Osteoblast (primary cell): ENCODE results near the gene CSTB. TPM values are rescaled to one million over a fixed set of nuclear protein-coding genes. Genes with fewer than 3 reads are reported as not detected.

ENCODE experiments used
- DNase-seq: peaks from one replicate; pipeline ENCODE4 v3.0.0; 2011; ENCODE audit warnings: low spot score, mixed read lengths; ENCODE audit not compliant: insufficient read length; ENCODE audit errors: missing footprints
- H2AFZ ChIP-seq: 2 replicates; pipeline ENCODE4 v1.6.0; 2011; ENCODE audit warnings: mild to moderate bottlenecking, low read length
- H3K27ac ChIP-seq: 2 replicates; pipeline ENCODE4 v1.5.1; 2011; ENCODE audit warnings: mild to moderate bottlenecking, low read depth, low read length, moderate library complexity
- H3K27me3 ChIP-seq: 2 replicates; pipeline ENCODE4 v1.6.0; 2012; ENCODE audit warnings: mild to moderate bottlenecking, control low read depth, inconsistent platforms, low read length, moderate library complexity; ENCODE audit not compliant: insufficient read depth
- H3K36me3 ChIP-seq: 2 replicates; pipeline ENCODE4 v1.5.1; 2011; ENCODE audit warnings: mild to moderate bottlenecking, low read length, control low read depth, moderate library complexity; ENCODE audit not compliant: insufficient read depth
- H3K4me1 ChIP-seq: 2 replicates; pipeline ENCODE4 v1.5.1; 2011; ENCODE audit warnings: mild to moderate bottlenecking, low read length, control low read depth, moderate library complexity; ENCODE audit not compliant: insufficient read depth
- H3K4me2 ChIP-seq: 2 replicates; pipeline ENCODE4 v1.6.0; 2011; ENCODE audit warnings: mild to moderate bottlenecking, low read length; ENCODE audit not compliant: insufficient read depth
- H3K4me3 ChIP-seq: fragments of 200-600 bp; sonication (generic); 3 replicates; pipeline ENCODE4 v1.5.1; 2012; ENCODE audit warnings: mild to moderate bottlenecking, low read length, inconsistent platforms; ENCODE audit not compliant: insufficient read depth
- H3K79me2 ChIP-seq: 2 replicates; pipeline ENCODE4 v1.6.0; 2012; ENCODE audit warnings: mild to moderate bottlenecking, low read length, control low read depth, inconsistent platforms; ENCODE audit not compliant: insufficient read depth
- H3K9me3 ChIP-seq: 2 replicates; pipeline ENCODE4 v1.5.1; 2011; ENCODE audit warnings: low read depth, low read length, control low read depth
- H4K20me1 ChIP-seq: 2 replicates; pipeline ENCODE4 v1.6.0; 2012; ENCODE audit warnings: mild to moderate bottlenecking, low read length, control low read depth; ENCODE audit not compliant: insufficient read depth
- total RNA-seq: library from RNA; depleted of rRNA; stranded (reverse); fragments of >200 nt; gene quantifications from 2 replicates; pipeline ENCODE4 v1.2.3, GENCODE V29; 2012
- TF ChIP-seq, protein P1 (sequence below): IDR thresholded peaks from 2 replicates; pipeline ENCODE4 v1.5.1; 2011; ENCODE audit warnings: mild to moderate bottlenecking, low read depth, low read length, moderate library complexity; ENCODE audit errors: extremely low read depth

The CSTB gene
- total RNA-seq, 1 donor: 14.8 TPM

DNA sequence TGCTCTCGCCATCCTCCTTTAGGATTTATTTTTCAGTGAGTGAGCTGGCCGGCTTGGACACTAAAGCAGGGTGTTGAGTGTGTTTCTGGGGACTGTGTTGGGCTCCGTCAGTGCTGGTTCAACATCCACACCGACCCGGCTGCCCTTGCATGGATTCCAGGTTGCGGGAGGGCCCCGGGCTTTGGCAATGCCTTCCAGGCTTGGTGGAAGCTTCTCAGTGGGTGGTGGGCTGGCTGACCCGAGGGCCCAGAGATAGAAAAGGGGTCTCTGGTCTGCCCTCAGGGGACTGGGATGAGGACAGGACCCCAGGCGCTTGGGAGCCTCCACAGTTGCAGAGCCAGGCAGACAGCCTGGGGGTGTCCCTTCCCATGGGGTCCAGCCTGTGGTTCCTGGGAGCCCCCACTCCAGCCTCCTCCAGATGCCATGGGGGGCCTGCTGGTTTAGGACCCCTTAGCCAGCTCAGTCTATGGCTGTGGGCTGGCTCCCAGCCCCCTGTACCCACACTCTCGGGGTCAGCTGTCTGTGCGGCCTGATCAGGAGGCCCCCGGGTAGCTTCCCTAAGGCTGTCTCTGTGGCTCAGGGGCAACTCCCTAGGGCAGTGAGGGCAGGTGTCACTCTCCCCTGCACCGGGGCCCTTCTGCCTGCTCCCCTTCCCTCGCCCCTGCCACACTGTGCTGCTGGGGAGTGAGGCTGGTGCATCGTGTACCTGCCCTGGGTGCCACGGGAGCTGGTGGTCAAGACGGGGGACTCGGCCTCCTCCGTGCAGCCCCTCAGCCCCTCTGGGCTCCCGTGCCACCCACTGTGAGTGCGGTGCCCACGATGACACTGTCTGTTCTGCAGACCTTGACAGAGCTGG, 40.6 kb downstream of the CSTB start:
- Histone ChIP-seq H3K4me2 (peak overlapping the region; percentile 61), H3K79me2 (peaks cover 63% of the 10 kb centered on the region), H3K36me3 (peaks cover 5% of the 10 kb centered on the region), H3K9me3 (no peaks in the 10 kb centered on the region), H3K27me3 (no peaks in the 10 kb centered on the region), H3K4me1 (peaks cover 28% of the 10 kb centered on the region), H4K20me1 (peaks cover 61% of the 10 kb centered on the region), H2AFZ (no peak overlapping the region), H3K4me3 (no peak overlapping the region), H3K27ac (peak overlapping the region; percentile 63)
- DNase-seq: peak; percentile 69
- TF ChIP-seq, protein P1, sequence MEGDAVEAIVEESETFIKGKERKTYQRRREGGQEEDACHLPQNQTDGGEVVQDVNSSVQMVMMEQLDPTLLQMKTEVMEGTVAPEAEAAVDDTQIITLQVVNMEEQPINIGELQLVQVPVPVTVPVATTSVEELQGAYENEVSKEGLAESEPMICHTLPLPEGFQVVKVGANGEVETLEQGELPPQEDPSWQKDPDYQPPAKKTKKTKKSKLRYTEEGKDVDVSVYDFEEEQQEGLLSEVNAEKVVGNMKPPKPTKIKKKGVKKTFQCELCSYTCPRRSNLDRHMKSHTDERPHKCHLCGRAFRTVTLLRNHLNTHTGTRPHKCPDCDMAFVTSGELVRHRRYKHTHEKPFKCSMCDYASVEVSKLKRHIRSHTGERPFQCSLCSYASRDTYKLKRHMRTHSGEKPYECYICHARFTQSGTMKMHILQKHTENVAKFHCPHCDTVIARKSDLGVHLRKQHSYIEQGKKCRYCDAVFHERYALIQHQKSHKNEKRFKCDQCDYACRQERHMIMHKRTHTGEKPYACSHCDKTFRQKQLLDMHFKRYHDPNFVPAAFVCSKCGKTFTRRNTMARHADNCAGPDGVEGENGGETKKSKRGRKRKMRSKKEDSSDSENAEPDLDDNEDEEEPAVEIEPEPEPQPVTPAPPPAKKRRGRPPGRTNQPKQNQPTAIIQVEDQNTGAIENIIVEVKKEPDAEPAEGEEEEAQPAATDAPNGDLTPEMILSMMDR: no peak

DNA sequence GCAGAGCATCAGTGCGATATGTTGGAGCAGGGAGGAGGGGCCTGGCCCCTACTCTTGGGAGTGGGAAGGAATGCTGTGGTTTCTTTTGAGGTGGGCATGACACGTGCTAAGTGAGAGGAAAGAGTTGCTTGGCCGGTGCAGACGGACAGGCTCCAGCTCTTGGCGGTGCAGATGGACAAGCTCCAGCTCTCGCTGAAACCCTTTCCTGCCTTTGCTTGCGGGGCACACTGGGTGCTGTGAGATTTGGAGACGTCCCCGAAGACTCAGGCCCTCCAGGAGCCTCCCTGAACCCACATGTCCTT, 41.2 kb downstream of the CSTB start:
- peaks cover 58% of the 10 kb centered on the region for H4K20me1 ChIP-seq
- H3K4me3 ChIP-seq: no peak overlapping the region
- H3K9me3 ChIP-seq: no peaks in the 10 kb centered on the region
- DNase-seq: peak; percentile 95
- peaks cover 69% of the 10 kb centered on the region for H3K79me2 ChIP-seq
- peaks cover 5% of the 10 kb centered on the region for H3K36me3 ChIP-seq
- H3K4me1 ChIP-seq: peaks cover 28% of the 10 kb centered on the region
- peak overlapping the region; percentile 64 for H3K27ac ChIP-seq
- TF ChIP-seq, protein P1: no peak
- H2AFZ ChIP-seq: no peak overlapping the region
- peak overlapping the region; percentile 61 for H3K4me2 ChIP-seq
- no peaks in the 10 kb centered on the region for H3K27me3 ChIP-seq

GRCh38 chr21:43734131-43734927, 41.8 kb downstream of the CSTB start:
- Histone ChIP-seq H3K79me2 (peaks cover 74% of the 10 kb centered on the region), H3K9me3 (no peaks in the 10 kb centered on the region), H4K20me1 (peaks cover 58% of the 10 kb centered on the region), H3K4me1 (peaks cover 28% of the 10 kb centered on the region), H3K4me2 (peak overlapping the region; percentile 61), H2AFZ (no peak overlapping the region), H3K27me3 (no peaks in the 10 kb centered on the region), H3K4me3 (no peak overlapping the region), H3K36me3 (peaks cover 5% of the 10 kb centered on the region), H3K27ac (peak overlapping the region; percentile 64)
- peak; percentile 77 for DNase-seq
- TF ChIP-seq, protein P1: no peak
